G401.6 (cell line): ENCODE results near the gene TRNP1.

ENCODE experiments used
- FAIRE-seq: peaks from 2 replicates; lab custom pipeline; 2012; peaks lifted over from hg19 to GRCh38; lab: Jason Lieb, UNC

TRNP1 gene

GRCh38 chr1:27001570-27002360 lies 8.3 kb downstream of the TRNP1 start:
- FAIRE-seq = no peak

- no peak for FAIRE-seq
Observed at GRCh38 chr1:27003745-27004470, 10.4 kb downstream of the TRNP1 start.

GRCh38 chr1:27004471-27005165 lies 11.1 kb downstream of the TRNP1 start:
- FAIRE-seq = no peak

- no peak for FAIRE-seq
Observed at GRCh38 chr1:27005166-27005530, 11.7 kb downstream of the TRNP1 start.

- FAIRE-seq = no peak
Observed at GRCh38 chr1:27005648-27006496, 12.4 kb downstream of the TRNP1 start.

- FAIRE-seq = no peak
Observed at GRCh38 chr1:27006683-27007082, 13.2 kb downstream of the TRNP1 start.

- no peak for FAIRE-seq
Observed at GRCh38 chr1:27007909-27008582, 14.6 kb downstream of the TRNP1 start.

GRCh38 chr1:27009601-27010197 lies 16.2 kb downstream of the TRNP1 start:
- no peak for FAIRE-seq

GRCh38 chr1:27010226-27010994 lies 16.9 kb downstream of the TRNP1 start:
- no peak for FAIRE-seq

GRCh38 chr1:27011058-27011764 lies 17.7 kb downstream of the TRNP1 start:
- FAIRE-seq = peak; percentile 28

GRCh38 chr1:27011976-27012563 lies 18.6 kb downstream of the TRNP1 start:
- no peak for FAIRE-seq

- FAIRE-seq = no peak
Observed at GRCh38 chr1:27015260-27015659, 21.8 kb downstream of the TRNP1 start.

- no peak for FAIRE-seq
Observed at GRCh38 chr1:27016376-27016775, 22.9 kb downstream of the TRNP1 start.

GRCh38 chr1:27017207-27017606 lies 23.7 kb downstream of the TRNP1 start:
- no peak for FAIRE-seq

GRCh38 chr1:27018316-27018715 lies 24.8 kb downstream of the TRNP1 start:
- FAIRE-seq = peak; percentile 89

- FAIRE-seq = no peak
Observed at GRCh38 chr1:27021354-27022031, 28.0 kb downstream of the TRNP1 start.

GRCh38 chr1:27025718-27026117 lies 32.2 kb downstream of the TRNP1 start:
- peak; percentile 3 for FAIRE-seq
